ENCODE results near the gene SPP2.

The SPP2 gene

DNA sequence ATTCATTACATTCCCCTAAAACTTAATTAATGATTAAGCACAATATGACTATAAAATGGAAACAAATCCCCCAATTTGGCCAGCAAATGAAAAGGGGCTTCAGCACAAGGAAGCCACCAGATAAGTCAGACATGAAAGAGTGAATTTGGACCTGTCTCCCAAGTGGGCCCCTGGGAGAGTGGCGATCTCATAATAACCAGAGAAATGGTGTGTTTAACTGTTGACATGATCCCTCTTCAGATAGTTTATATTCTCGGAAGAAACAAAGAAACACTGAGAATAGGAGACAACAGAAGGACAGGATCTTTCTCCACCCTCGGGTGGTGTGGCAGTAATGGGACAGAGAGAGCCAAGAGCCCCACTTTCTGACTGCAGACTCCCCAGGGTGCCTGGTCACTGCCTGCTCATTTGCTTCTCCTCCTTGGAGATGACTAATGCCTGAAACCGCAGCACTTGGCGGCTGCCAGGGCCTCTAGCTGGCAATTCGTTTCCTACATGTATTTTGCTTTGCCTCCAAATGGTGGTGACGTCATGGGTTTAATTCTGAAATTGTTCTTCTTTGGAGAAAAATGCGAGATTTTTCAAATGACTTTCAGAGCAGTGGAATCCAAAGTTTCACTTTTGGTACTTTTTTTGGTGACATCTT, 46.4 kb upstream of the SPP2 start:
- H3K4me2 ChIP-seq (ENCODE audit: low read length), result no peak overlapping the region
- no peaks in the 10 kb centered on the region for H3K4me1 ChIP-seq (ENCODE audit: insufficient read depth, low read length, severe bottlenecking)
- H2AFZ ChIP-seq (ENCODE audit: low read length), result no peak overlapping the region
- no peaks in the 10 kb centered on the region for H4K20me1 ChIP-seq (ENCODE audit: insufficient read depth, low read length)
- H3K9ac ChIP-seq (ENCODE audit: low read length), result no peak overlapping the region
- H3F3A ChIP-seq (ENCODE audit: insufficient read depth, low read length), result no peaks in the 10 kb centered on the region
- H3K27ac ChIP-seq (ENCODE audit: low read depth, low read length, poor library complexity, severe bottlenecking), result no peak overlapping the region
- no peaks in the 10 kb centered on the region for H3K9me3 ChIP-seq (ENCODE audit: low read length)
- no peaks in the 10 kb centered on the region for H3K79me2 ChIP-seq (ENCODE audit: insufficient read depth, low read length)
- no peaks in the 10 kb centered on the region for H3K27me3 ChIP-seq (ENCODE audit: insufficient read depth, low read length)
- H3K36me3 ChIP-seq (ENCODE audit: insufficient read depth, low read length), result no peaks in the 10 kb centered on the region
- H3K4me3 ChIP-seq (ENCODE audit: low read depth, low read length, poor library complexity, severe bottlenecking), result no peak overlapping the region
- no peak for TF ChIP-seq EZH2 (IDR thresholded peaks at IDR 0.05; ENCODE audit: borderline replicate concordance, low read length)
- TF ChIP-seq, protein P1, sequence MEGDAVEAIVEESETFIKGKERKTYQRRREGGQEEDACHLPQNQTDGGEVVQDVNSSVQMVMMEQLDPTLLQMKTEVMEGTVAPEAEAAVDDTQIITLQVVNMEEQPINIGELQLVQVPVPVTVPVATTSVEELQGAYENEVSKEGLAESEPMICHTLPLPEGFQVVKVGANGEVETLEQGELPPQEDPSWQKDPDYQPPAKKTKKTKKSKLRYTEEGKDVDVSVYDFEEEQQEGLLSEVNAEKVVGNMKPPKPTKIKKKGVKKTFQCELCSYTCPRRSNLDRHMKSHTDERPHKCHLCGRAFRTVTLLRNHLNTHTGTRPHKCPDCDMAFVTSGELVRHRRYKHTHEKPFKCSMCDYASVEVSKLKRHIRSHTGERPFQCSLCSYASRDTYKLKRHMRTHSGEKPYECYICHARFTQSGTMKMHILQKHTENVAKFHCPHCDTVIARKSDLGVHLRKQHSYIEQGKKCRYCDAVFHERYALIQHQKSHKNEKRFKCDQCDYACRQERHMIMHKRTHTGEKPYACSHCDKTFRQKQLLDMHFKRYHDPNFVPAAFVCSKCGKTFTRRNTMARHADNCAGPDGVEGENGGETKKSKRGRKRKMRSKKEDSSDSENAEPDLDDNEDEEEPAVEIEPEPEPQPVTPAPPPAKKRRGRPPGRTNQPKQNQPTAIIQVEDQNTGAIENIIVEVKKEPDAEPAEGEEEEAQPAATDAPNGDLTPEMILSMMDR (IDR thresholded peaks at IDR 0.05; ENCODE audit: low read length), result no peak
- H3K9me2 ChIP-seq (ENCODE audit: low read depth, low read length), result no peaks in the 10 kb centered on the region

DNA sequence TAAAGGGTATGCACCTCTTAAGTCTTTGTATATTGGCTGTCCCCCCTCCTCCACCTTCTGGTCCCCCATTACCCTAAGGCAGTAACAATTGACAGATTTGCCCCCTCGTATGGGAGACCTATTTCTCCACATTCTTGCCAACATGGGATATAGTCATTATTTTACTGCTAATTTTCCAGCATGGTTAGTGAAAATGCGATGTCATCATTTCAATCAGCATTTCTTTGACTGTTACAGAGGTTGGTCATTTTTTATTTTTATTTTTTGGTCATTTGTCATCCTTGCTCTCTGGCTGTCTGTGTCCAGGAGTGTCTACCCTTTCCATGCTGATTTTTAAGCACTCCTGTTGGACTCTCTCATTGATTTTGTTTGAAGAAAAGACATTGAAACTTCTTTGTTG, 45.4 kb upstream of the SPP2 start:
- H3K4me3 ChIP-seq (ENCODE audit: low read depth, low read length, poor library complexity, severe bottlenecking), result no peak overlapping the region
- no peak overlapping the region for H3K9ac ChIP-seq (ENCODE audit: low read length)
- no peaks in the 10 kb centered on the region for H4K20me1 ChIP-seq (ENCODE audit: insufficient read depth, low read length)
- H3K36me3 ChIP-seq (ENCODE audit: insufficient read depth, low read length), result no peaks in the 10 kb centered on the region
- H3K27ac ChIP-seq (ENCODE audit: low read depth, low read length, poor library complexity, severe bottlenecking), result no peak overlapping the region
- no peaks in the 10 kb centered on the region for H3K79me2 ChIP-seq (ENCODE audit: insufficient read depth, low read length)
- no peaks in the 10 kb centered on the region for H3K9me3 ChIP-seq (ENCODE audit: low read length)
- H3K4me1 ChIP-seq (ENCODE audit: insufficient read depth, low read length, severe bottlenecking), result no peaks in the 10 kb centered on the region
- H3K4me2 ChIP-seq (ENCODE audit: low read length), result no peak overlapping the region
- TF ChIP-seq EZH2 (IDR thresholded peaks at IDR 0.05; ENCODE audit: borderline replicate concordance, low read length), result no peak
- TF ChIP-seq, protein P1 (IDR thresholded peaks at IDR 0.05; ENCODE audit: low read length), result no peak
- H3K9me2 ChIP-seq (ENCODE audit: low read depth, low read length), result no peaks in the 10 kb centered on the region
- H3K27me3 ChIP-seq (ENCODE audit: insufficient read depth, low read length), result no peaks in the 10 kb centered on the region
- no peaks in the 10 kb centered on the region for H3F3A ChIP-seq (ENCODE audit: insufficient read depth, low read length)
- H2AFZ ChIP-seq (ENCODE audit: low read length), result no peak overlapping the region

DNA sequence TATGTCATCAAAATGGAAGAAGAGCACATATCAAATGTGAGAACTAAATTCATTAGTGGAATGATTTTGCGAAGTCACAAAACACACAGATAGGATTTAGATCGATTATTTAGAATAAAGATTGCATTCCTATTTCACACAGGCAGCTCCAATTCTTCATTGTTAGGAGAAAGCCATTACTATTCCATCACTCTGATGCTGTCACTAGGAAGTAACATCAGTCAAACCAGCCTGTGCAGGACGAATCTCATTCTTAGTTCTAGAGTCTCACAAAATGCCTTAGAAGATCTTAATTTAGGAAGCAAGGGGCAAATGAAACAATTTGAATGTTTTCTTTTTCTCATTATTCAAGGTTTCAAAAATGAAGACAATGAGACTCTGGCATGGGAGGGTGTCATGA, 44.0 kb upstream of the SPP2 start:
- H3K9me2 ChIP-seq (ENCODE audit: low read depth, low read length), result no peaks in the 10 kb centered on the region
- H3K27me3 ChIP-seq (ENCODE audit: insufficient read depth, low read length), result no peaks in the 10 kb centered on the region
- H3K4me1 ChIP-seq (ENCODE audit: insufficient read depth, low read length, severe bottlenecking), result no peaks in the 10 kb centered on the region
- no peak overlapping the region for H3K27ac ChIP-seq (ENCODE audit: low read depth, low read length, poor library complexity, severe bottlenecking)
- no peak overlapping the region for H3K9ac ChIP-seq (ENCODE audit: low read length)
- H3K4me3 ChIP-seq (ENCODE audit: low read depth, low read length, poor library complexity, severe bottlenecking), result no peak overlapping the region
- H3K36me3 ChIP-seq (ENCODE audit: insufficient read depth, low read length), result no peaks in the 10 kb centered on the region
- no peaks in the 10 kb centered on the region for H4K20me1 ChIP-seq (ENCODE audit: insufficient read depth, low read length)
- TF ChIP-seq, protein P1 (IDR thresholded peaks at IDR 0.05; ENCODE audit: low read length), result no peak
- TF ChIP-seq EZH2 (IDR thresholded peaks at IDR 0.05; ENCODE audit: borderline replicate concordance, low read length), result no peak
- no peak overlapping the region for H3K4me2 ChIP-seq (ENCODE audit: low read length)
- H2AFZ ChIP-seq (ENCODE audit: low read length), result no peak overlapping the region
- no peaks in the 10 kb centered on the region for H3K79me2 ChIP-seq (ENCODE audit: insufficient read depth, low read length)
- peaks cover 3% of the 10 kb centered on the region; the same call in 1 of the 2 replicates for H3K9me3 ChIP-seq (ENCODE audit: low read length)
- H3F3A ChIP-seq (ENCODE audit: insufficient read depth, low read length), result no peaks in the 10 kb centered on the region
